Brain microvascular endothelial cell (primary cell): ENCODE results near the gene KRT1.

Source experiments
- DNase-seq: peaks from one replicate; pipeline ENCODE4 v3.0.0-alpha.2; 2020
- H3K27ac ChIP-seq: fragments of 250-450 bp; sonication (Bioruptor Pico); 2 replicates; pipeline ENCODE4 v1.5.1; 2020; ENCODE audit warnings: mild to moderate bottlenecking, moderate library complexity
- H3K27me3 ChIP-seq: fragments of 250-450 bp; sonication (Bioruptor Pico); replicated peaks from 2 replicates; pipeline ENCODE4 v1.5.1; 2020; ENCODE audit warnings: mild to moderate bottlenecking
- H3K36me3 ChIP-seq: fragments of 250-450 bp; sonication (Bioruptor Pico); replicated peaks from 2 replicates; pipeline ENCODE4 v1.5.1; 2020; ENCODE audit warnings: mild to moderate bottlenecking
- H3K4me3 ChIP-seq: 2 replicates; pipeline ENCODE4 v1.5.1; 2011; ENCODE audit warnings: low read depth, mild to moderate bottlenecking, control low read depth, low read length, moderate library complexity
- CTCF ChIP-seq: IDR thresholded peaks from 2 replicates; pipeline ENCODE4 v1.5.1; 2011; ENCODE audit warnings: low read depth, mild to moderate bottlenecking, moderate library complexity, low read length, control low read depth, inconsistent platforms; ENCODE audit errors: missing control alignments
- in situ Hi-C: cut with HindIII; loops from 2 replicates; pipeline ENCODE4 v1.10.0; 2017; ENCODE audit warnings: low sequenced_read_pairs, low pct_ligation_motif_present

Gene KRT1

GRCh38 chr12:52686063-52686462, 5.9 kb upstream of the KRT1 start:
- in situ Hi-C loops = no loop called here
- Histone ChIP-seq H3K36me3 (no peaks in the 10 kb centered on the region), H3K27ac (no peak overlapping the region), H3K27me3 (peaks cover 11% of the 10 kb centered on the region), H3K4me3 (no peak overlapping the region)
- TF ChIP-seq CTCF = no peak
- DNase-seq = no peak

- H3K27me3 ChIP-seq = peaks cover 5% of the 10 kb centered on the region
- TF ChIP-seq CTCF = no peak
- DNase-seq = no peak
- no peak overlapping the region for H3K4me3 ChIP-seq
- no peak overlapping the region for H3K27ac ChIP-seq
- H3K36me3 ChIP-seq = no peaks in the 10 kb centered on the region
- in situ Hi-C loops = no loop called here
Observed at GRCh38 chr12:52685406-52685890, 5.2 kb upstream of the KRT1 start.

DNA sequence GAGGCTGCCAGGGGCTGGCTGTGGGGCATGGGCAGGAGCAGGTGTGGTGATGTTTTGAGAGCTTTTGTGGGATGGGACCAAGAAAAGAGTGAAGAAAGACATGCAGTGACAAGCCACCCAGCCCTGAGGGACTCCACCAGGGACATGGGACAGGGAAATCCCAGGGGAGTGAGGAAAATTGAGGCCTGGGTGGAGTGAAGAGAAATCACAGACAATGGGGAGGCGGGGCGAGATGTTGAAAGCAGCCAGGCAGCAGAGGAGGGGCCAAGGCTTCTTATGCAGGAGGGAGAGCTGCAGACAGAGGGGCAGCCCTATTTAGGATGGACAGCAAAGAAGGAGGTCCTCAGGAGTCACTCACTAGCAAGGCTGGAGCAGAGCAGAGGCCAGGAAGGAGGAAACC, 4.2 kb upstream of the KRT1 start:
- Histone ChIP-seq H3K36me3 (no peaks in the 10 kb centered on the region), H3K4me3 (no peak overlapping the region), H3K27ac (no peak overlapping the region), H3K27me3 (peaks cover 3% of the 10 kb centered on the region)
- TF ChIP-seq CTCF = no peak
- no peak for DNase-seq
- in situ Hi-C loops = no loop called here

DNA sequence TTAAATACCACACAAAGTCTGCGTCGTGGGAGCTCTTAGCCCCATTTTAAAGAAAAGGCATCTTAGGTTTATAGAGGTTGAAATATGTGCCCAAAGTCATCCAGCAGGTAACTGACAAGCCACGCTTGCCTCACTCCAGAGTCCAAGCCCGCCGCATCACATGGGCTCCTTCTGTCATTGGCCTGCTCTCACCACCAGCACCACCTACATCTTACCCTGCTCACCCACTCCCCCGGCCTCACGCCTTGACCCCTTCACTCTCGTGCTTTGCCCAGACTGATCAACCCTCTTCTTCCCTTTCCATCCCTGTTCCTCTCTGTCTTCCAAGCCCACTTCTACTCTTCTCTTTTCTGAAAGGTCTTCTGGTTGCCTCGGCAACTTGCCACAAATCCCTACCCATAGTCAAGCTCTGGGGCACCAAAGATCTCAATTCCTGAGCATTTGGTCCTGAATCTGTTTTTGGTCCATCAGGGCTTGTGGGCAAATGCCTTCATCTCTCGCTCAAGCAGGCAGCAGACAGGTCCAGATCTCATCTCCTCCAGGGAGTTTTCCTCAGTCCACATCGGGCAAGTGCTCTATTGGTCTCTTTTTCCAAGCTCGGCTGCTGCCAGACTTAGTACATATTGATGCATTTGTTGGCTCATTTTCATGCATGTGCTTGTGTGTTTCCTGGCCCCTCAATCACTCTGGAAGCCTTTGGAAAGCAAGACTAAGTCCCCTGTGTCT, 3.5 kb upstream of the KRT1 start:
- in situ Hi-C loops = no loop called here
- no peak overlapping the region for H3K27ac ChIP-seq
- DNase-seq = no peak
- H3K4me3 ChIP-seq = no peak overlapping the region
- no peaks in the 10 kb centered on the region for H3K36me3 ChIP-seq
- H3K27me3 ChIP-seq = peaks cover 3% of the 10 kb centered on the region
- no peak for TF ChIP-seq CTCF

DNA sequence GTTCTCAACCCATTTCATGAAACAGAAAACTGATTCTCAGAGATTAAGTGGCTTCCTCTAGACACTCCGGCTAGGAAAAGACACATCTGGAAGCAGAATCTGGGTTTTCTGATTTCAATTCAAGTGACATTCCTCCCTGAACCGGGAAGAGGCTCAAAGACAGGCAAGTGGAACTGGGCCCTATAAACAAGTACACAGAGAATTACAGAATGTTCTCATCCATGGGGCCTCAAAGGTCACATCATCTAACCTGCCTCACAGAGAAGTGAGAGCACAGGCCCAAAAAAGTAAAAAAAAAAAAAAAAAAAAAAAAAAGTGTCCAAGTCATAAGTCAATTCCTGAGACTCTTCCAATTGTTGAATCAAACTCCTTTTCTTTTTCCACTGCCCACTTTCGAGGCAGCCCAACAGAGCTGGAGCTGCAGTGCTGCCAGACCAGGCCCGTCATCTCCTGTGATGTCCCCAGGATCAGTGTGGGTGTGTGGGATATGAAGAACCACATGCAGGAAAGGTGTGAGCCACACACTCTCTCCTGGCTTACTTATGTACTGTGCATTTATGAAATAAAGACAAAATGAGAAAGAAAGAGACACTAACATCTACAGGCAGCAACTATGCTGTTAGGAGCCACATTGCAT, 2.8 kb upstream of the KRT1 start:
- Histone ChIP-seq H3K27ac (no peak overlapping the region), H3K36me3 (no peaks in the 10 kb centered on the region), H3K4me3 (no peak overlapping the region), H3K27me3 (peaks cover 3% of the 10 kb centered on the region)
- DNase-seq = no peak
- TF ChIP-seq CTCF = no peak
- in situ Hi-C loops = no loop called here

DNA sequence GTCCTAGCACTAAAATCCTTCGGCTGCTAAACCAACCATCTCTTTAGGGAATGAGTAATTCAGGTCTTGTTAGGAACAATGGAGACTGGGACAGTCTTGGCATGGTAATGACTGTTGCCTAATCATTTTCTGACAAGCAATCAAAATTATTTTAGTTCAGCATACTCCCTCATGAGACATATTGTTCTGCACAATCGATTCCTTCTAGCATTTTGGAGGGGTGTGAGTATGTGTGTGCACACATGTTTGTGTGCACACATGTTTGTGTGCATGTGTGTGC, 2.1 kb upstream of the KRT1 start:
- TF ChIP-seq CTCF = no peak

More for the DNA sequence above, 2.1 kb upstream of the KRT1 start:
- H3K27ac ChIP-seq = no peak overlapping the region
- H3K4me3 ChIP-seq = no peak overlapping the region
- H3K36me3 ChIP-seq = no peaks in the 10 kb centered on the region
- no peaks in the 10 kb centered on the region for H3K27me3 ChIP-seq
- in situ Hi-C loops = no loop called here
- DNase-seq = no peak
